ENCODE results near the gene ICAM3. TPM values are rescaled to one million over a fixed set of nuclear protein-coding genes. Genes with fewer than 3 reads are reported as not detected.
A peak's percentile ranks its signal among the peaks of the same experiment; 100 is the strongest.

The ICAM3 gene
- total RNA-seq, 1 donor from 2014 or later: 38.6 TPM

DNA sequence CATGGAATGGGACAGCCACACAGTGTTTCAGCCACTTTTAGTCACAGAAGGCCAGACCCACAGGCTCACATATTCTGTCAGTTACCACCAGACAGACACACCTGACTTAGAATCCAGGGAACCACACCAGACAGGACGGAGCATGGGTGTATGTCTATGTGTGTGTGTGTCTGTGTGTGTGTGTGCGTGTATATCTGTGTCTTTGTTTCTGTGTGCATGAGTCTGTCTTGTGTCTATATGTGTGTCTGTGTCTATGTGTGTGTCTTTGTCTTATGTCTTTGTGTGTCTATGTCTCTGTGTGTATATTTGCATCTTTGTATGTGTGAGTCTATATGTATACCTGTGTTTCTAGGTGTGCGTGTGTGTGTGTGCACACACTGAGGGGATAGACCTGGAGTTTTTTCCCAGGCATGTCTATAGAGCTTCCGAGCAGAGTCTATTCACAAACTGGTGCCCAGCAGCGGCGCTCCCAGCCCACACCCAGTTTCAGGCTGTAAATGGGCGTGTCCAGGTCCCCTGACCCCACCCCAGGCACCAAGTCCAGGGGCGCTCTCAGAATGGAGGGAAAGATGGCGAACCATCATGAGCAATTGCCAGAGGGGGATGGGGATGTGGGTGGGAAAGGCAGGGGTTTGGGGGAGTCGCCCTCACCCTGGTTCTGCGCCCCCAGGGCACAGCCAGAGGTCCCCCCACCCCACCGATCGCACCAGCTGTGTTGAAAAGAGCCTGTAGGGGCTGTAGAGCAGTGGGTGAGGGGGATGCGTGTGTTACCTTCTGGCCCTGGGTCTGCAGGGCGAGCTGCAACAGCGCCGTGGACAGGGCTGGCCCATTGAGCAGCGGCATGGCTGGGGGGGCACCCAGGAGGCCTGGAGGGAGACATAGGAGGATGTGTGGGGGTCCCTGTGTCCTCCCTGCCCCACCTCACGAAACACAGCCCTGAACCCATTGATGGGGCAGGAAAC is 17.3 kb downstream of the ICAM3 start:
- ATAC-seq (no peak), DNase-seq (ENCODE audit: low spot score) (no peak)

DNA sequence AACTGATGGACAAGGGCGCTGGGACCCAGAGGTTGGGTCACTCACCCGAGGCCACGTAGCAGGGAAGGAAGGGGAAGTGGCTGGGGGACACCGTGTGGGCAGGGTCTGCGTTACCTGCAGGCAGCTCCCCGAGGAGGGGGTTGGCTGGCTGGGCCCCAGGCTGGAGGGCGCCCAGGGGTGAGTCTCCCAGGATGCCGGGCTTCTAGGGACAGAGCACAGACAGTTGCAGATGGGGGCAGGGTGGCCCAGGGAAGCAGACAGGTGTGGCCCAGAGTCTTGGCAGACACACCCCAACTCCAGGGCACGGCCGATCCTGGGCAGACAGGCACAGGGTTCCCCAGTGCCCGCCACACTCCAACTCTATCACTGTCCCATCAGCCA is 18.0 kb downstream of the ICAM3 start:
- DNase-seq (ENCODE audit: low spot score) (no peak), ATAC-seq (no peak)

DNA sequence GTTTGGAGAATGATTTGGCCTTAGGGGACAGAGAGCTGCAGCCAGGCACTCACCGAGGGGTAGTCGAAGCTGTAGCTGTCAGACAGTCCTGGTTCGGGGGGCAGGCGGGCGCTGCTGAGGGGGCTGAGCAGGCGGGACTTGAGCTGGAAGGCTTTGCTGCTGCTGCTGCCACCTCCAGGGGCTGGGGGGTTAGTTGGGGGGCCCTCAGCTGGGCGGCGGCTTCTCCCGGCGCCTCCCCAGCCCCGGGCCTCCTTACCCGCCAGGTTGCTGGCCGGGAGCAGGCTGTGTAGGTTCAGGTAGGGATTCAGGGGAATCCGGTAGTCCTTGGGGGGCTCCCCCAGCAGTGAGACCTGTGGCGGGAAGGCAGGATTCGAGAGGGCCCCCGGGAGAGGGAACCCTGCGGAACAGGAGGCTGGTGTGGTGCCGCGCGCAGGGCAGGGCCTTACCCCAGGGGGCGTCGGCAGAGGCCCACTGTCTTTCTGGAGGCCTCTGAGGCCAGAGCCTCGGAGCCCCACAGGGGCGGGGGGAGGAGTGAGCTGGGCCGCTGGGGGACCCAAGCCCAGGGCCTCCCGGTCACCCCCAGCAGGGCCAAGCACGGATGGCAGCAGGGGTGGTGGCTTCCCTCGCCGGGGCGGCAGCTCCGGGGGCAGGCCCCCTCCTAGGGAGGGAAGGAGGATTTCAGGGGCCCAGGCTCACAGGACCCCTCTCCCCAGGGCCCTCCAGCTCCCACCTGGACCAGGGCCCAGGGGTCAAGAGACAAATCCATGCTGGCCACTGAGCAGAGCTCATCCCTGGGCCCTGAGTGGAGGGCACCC is 18.6 kb downstream of the ICAM3 start:
- no peak for ATAC-seq
- no peak for DNase-seq (ENCODE audit: low spot score)

DNA sequence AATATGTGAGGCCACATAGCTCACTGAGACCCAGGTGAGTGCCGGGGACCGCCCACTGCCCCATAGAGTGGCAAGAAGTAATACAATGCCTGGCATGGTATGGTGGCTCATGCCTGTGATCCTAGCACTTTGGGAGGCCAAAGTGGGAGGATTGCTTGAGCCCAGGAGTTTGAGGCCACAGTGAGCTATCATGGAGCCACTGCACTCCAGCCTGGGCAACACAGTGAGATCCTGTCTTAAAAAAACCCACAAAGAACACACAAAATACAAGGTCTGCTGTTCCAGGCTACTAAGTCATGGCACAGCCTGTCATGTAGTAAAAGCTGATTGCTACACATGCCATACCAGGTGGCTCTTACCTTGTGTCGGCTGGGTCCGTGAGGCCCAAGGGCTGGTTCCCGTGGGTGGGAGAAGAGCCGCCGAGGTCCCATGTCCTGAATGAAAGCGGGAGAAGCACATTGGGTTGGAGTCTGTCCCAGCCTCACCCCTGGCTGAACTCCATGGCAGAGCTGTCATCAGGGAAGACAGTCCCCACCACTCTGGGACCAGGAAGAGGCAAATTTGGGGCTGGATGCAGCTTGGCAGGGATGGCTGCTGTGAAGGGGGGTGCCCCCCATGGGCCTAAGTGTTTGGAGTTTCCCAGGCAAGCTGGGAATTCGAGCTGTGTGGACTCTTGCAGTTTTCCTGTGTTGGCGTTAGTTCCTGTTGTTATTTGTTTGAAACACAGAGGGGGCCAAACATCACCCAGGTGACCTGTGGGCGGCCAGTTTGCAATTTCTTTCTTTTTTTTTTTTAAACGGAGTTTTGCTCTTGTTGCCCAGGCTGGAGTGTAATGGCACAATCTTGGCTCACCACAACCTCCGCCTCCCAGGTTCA is 20.4 kb downstream of the ICAM3 start:
- ATAC-seq (no peak), DNase-seq (ENCODE audit: low spot score) (no peak)

DNA sequence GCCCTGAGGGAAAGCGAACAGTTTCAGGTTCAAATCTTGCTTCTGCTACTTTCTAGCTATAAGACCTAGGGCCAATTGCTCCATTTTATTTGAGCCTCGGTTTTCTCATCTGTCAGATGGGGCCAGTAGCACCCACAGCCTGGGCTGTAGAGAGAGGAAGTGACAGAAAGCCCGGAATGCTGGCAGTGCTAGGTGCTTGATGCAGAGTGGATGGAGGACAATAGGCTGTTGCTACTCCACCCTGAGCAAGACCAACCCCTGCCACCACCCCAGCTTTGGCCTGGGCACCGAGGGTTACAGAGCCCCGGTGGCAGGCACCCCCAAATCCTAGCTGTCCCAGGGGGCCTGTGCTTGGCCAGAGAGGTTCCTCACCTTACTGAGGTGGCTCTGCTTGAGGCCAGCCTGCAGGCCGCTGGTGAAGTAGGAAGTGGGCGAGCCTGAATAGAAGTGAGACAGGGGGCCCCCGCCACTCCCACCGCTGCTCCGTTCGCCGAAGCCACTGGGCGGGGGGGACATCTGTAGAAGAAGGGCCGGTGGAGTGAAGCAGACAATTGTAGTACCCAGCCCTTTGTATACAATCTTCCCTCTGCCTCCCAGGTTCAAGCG is 21.5 kb downstream of the ICAM3 start:
- DNase-seq (ENCODE audit: low spot score): no peak
- ATAC-seq: no peak

DNA sequence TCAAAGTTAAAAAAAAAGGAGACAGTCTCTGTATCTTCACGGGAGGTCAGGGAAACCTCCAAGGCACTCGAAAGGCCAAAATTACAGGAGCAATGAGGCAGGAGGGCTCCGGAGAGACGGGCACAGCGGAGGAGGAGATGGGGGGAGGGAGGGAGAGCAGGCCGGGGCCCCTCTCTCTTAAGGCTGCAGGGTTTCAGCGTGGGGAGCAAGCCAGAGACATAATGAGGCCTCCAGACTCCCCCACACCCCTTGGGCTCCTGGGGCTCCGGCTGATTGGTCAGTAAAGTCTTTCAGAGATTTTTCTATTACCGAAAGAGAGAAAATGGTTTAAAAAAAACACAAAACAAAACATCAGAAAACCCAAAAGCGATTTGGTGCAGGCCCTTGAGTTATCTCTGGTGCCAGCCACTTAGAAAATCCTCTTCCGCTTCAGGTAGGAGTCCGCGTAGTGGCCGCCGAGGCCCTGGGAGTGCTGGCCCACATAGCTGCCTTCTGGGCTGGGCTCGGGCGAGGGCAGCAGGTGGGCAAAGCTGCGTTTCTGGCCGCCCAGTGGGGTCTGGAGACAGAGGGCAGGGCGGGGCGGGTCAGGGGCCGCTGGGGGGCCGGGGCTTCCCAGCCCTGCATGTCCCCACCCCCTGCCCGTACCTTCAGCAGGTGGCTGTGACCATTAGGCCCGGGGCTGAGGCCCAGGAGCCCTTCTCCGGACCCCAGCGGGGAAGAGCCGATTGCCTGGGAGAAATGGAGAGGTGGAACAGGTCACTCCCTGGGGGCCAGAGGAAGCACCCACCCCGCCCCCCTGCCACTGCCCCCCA is 22.2 kb downstream of the ICAM3 start:
- ATAC-seq: no peak
- DNase-seq (ENCODE audit: low spot score): no peak

DNA sequence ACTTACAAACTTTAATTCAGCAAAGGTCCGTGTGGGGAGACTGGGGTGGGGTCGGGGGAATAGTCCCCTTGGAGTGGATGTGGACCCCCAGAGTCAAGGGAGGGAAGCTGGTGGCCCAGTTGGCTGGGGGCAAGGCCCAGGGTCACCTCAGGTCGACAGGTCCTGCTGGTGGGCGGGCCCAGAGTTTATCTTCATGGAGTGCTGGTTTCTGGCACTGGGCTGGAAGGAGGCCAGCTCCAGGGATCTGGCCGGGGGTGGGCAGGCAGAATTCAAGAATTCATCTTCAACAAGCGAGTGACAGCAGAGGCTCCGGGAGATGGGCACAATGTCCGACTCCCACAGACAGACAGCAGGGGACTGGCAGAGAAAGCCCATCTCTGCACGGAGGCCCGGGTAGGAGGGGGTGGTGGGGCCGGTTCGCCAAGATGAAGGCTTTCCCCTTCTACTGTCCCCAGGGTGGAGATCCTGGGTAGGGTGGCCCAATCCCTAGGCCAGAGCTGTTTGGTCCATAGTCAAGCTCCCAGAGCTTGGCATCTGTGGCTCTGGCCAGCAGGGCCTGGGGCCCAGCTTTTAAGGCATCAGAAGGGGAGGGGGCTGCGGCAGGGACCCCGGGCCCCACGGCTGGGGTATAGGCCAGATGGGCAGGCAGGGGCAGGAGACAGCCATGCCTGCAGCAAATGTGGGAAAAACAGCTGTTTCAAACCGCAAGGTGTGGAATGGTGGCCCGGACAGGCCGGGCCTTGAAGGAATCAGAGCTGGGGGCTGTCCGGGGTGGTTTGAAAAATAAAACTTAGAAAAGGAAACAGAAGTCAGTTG is 23.0 kb downstream of the ICAM3 start:
- no peak for DNase-seq (ENCODE audit: low spot score)
- peak; percentile 21 for ATAC-seq

DNA sequence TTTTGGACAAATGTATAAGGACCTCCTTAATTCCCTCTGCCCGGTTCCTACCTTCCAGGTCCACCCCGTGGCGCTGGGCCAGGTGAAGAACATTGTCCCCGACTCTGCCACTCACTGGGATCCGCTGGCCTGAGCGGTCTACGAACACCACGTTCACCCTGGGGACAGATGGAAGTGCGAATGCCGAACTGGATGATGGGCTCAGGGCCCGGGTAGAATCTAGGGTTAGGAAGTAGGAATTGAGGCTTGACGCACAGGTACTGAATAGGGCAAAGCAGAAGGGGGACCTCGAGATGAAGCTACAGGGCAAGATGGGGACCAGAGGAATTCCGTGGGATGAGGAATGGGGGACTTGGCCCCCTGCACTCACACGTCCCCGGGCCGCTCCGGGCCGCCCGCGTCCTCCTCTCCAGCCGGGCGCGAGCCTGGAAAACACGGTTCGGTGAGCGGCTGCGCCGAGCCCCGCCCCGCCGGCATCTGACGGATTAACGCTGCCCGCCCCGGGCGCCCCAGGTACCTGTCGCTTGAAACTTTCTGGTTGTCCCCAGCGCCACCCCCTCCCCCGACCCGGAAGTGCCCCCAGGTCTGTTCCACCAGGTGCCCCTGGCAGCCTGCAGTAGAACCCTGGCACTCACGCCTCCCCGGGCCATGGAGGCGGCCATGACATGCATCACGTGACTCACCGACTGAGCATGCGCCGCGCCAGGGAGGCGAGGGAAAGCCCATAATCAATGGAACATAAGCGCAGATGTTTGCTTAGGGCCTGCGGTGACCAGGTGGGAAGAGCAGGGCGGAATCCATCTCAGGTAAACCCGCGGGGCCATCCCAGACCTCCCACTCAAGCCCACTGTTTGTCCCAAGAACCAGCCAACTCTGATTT is 23.8 kb downstream of the ICAM3 start, which contains the start of gene FDX2:
Gene FDX2, minus strand, starts transcription at position 681 of the 880 bp plus-strand sequence. Its CDS starts 19 bp downstream, at position 662.
- ATAC-seq (peak; percentile 90), DNase-seq (ENCODE audit: low spot score) (peak; percentile 92)

DNA sequence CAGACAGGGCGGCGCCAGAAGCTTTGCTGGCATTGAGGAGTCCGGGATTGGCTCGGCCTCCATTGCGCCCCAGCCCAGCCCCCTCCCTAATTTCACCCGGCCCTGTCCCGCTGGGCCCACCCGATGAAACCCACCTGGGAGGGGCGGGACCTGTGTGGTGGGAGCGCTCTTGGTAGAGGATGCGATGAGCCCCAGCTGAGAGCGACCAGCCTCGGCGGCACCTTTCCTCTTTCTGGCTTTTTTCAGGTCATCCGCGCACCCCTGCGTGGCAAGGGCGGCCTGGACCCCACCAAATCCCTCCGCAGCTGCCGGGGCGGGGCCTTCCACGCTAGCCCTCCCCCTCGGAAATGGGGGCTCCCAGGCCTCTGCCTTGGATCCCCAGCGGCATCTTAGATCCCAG is 30.0 kb downstream of the ICAM3 start, which contains the start of gene ZGLP1:
Gene ZGLP1, minus strand, starts transcription at position 393 of the 400 bp plus-strand sequence.
- DNase-seq (ENCODE audit: low spot score): peak; percentile 42
- no peak for ATAC-seq

DNA sequence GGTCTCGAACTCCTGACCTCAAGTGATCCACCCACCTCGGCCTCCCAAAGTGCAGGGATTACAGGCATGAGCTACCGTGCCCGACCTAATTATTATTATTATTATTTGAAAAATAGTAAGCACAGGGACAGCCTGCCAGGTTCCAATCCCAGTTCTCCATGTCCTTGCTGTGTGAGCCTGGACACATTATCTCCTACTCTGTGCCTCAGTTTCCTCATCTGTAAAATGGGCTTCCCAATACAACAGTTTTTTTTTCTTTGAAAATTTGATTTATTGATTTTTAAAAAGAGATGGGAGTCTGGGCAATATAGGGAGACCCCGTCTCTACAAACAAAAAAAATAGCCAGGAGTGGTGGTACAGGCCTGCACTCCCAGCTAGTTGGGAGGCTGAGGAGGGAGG is 33.1 kb downstream of the ICAM3 start:
- ATAC-seq (no peak), DNase-seq (ENCODE audit: low spot score) (no peak)

DNA sequence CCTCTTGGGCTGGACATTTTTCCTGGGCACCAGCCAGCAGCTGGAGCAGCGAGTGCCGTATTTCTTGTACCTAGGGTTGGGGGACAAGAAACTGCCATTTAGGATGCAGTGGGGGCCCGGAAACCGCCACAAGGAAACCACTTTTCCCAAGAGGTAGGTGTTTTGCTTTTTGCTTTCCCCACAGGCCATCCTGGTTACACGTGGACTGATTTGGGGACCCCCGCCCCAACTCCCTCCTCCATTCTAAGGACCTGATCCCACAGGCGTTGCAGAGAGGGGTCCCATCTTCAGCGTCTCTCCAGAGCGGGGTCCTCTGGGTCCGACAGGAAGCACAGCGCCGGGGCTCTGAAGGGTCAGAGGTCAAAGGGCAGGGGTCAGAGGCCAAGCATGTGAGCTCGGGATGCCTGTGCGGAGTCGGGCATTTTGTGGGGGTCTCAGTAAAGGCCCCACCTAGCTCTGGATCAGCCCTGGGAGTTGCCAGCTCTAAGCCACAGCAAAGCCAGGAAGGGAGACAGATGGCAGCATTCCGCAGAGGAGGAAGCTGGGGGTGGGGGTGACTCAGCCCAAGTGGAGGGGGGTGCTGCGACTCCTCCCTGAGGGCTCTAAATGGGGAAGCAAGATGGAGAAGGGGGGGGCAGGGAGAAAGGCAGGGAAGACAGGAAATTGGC is 34.2 kb downstream of the ICAM3 start:
- ATAC-seq: peak; percentile 44
- no peak for DNase-seq (ENCODE audit: low spot score)

DNA sequence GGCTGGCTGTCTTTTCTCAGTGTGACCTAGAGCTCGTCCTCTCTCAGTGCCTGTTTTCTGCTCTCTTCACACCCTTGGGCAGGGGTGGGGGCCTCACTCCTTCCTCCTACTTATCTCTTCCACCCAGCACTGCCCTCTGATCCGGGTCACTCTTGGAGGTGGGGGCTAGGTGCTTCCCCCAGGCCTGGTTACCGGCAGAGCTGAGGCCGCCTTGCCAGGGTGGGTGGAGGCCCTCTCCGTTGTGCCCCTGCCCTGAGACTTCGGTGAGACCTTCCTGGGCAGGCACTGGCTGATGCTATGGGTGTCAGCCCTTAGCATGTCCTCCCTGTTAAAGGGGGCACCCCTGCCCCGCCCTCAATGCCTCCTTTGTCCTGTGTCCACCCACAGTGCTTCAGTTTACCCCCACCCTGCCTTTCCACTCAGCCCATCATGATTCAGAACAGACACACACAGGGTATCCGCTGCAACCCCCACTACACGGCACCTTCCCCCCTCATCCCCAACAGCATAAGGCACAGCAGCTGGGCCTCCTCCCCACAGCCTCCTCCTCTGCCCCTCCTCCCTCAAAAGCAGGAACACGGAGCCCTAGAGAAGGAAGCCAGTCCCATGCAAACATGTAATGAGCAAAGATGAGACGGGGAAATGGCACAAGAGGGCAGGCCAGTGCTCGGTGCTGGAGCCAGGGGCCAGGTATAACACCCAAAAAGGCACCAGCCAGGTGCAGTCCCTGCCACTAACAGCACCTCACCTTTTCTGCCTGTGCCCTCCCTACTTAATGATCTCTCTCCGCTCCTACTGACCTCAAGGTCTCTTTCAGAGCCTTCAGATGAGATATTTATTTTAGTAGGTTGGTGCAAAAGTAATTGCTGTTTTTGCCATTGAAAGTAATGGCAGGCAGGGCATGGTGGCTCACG is 39.6 kb downstream of the ICAM3 start:
- DNase-seq (ENCODE audit: low spot score): no peak
- ATAC-seq: peak; percentile 63

DNA sequence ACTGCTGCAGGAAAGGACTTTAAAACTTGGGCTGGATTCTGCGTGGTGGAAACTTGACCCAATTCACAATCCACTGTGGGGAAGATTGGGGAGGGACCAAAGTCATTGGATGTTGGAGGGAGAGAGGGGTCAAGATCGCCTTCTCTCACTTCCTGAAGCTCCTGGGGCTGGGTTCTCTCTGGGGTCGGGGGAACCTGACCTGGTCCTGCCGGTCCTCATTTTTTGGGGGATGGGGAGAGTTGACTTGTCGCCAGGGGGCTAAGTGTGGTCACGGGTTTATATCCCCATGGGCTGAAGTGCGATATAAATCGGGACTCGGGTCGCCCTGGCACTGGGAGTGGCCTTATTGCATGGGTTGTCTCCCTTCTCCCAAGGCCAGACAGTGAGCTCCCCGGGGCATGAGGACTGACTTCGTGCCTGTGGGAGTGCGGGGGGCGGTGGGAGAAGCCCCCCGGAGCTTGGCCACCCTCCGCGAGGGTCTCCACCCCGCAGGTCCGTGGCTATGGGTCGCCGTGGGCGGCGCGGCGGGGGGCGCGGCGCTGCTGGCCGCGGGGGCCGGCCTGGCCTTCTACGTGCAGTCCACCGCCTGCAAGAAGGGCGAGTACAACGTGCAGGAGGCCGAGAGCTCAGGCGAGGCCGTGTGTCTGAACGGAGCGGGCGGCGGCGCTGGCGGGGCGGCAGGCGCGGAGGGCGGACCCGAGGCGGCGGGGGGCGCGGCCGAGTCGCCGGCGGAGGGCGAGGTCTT is 43.4 kb downstream of the ICAM3 start:
- ATAC-seq (no peak), DNase-seq (ENCODE audit: low spot score) (no peak)

DNA sequence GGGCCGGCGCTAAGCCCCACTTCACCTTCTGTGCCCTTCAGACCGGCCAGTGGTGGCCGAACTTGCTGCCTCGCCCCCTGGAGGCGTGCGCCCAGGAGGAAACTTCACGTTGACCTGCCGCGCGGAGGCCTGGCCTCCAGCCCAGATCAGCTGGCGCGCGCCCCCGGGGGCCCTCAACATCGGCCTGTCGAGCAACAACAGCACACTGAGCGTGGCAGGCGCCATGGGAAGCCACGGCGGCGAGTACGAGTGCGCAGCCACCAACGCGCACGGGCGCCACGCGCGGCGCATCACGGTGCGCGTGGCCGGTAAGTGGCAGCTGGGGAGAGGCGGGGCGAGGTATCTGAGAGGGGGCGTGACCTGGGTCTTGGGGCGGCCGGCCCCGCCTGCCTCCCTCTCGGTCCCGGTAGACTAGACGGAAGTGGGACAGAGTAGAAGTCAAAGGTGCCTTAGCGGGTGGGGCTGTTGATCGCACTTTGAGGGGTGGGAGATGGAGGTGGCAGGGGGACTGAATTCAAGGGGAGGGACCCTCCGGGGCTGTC is 44.0 kb downstream of the ICAM3 start:
- ATAC-seq: peak; percentile 9
- no peak for DNase-seq (ENCODE audit: low spot score)

DNA sequence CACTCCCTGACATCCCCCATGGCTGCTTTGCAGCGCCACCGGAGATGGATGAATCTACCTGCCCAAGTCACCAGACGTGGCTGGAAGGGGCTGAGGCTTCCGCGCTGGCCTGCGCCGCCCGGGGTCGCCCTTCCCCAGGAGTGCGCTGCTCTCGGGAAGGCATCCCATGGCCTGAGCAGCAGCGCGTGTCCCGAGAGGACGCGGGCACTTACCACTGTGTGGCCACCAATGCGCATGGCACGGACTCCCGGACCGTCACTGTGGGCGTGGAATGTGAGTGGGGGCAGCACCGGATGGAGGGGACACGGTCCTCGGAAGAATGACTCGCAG is 45.1 kb downstream of the ICAM3 start:
- ATAC-seq: no peak

More for the DNA sequence above, 45.1 kb downstream of the ICAM3 start:
- no peak for DNase-seq (ENCODE audit: low spot score)

Measured in left lobe of liver (tissue), 2 donors.